NCI-H526 (cell line): Measurements from ENCODE around the gene MT1X.

Experiments
- DNase-seq, 2 experiments: peaks; one replicate each; lab custom pipeline; 2025; lab: John Stamatoyannopoulos, UW

The MT1X gene

DNA sequence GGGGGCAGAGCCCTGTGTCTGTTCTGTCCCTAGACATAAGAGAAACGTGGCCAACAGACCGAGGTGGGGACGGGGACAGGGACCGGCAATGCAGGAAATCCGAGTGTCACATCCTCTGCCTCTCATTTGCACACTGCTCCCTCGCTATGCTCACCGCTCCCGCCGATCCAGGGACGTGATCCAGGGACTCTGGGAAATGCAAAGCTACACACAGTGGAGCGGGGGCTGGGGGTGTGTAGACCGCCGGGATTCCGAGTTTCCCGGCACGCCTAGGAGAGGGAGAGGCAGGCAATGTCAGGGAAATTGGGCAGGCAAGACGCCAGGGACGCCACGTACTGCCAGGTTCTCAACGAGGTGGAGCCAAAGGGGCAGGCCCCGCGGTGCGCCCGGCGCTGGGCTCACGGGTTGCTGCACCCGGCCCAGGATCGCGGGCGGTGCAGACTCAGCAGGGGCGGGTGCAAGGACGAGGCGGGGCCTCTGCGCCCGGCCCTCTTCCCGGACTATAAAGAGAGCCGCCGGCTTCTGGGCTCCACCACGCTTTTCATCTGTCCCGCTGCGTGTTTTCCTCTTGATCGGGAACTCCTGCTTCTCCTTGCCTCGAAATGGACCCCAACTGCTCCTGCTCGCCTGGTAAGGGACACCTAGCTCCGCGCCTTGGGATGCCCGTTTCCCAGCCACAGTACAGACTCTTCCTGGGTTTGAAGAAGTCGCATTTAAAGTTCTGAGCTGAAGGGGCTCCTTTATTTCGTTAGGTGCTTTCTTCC lies at the start of gene MT1X:
Gene MT1X, plus strand, starts transcription at position 532 of the 764 bp plus-strand sequence. Its CDS starts 71 bp downstream, at position 603.
- peak; percentile 71 to 92 for DNase-seq

DNA sequence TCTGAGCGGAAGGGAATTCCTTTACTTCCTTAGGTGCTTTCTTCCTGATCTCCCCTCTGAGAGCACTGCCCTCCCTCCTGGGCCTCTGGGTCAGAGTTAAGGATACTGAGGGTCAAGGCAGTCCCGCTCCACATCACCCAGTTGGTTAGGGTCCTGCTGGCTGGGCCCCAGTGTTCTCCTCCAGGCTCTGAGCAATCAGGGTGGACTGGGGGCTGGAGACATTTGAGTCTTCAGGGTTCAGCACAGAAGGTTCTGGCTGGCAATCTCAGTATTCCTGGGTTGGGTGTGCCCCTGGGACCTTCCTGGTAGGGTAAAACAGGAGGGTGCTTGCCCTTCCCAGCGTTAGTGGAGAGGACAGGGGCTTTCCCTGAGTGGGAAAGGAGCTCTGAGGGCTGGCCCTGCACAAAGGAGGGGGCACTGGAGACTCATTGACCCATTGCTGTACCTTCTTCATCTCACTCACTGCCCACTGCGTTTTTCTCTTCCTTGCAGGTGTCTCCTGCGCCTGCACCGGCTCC lies 49.4 kb upstream of the MT1X start:
- DNase-seq = no peak

DNA sequence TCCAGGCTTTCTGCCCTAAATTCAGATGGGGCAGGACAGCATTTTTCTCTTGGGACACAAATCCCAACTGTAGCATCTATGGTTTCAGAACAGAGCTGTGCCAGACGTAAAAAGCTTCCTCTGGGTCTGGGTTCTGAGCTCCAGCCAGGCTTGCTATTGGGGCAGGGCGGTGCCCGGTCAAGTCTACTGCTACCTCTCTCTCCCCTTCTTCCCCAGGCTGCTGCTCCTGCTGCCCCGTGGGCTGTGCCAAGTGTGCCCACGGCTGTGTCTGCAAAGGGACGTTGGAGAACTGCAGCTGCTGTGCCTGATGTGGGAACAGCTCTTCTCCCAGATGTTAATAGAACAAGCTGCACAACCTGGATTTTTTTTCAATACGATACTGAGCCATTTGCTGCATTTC lies 48.7 kb upstream of the MT1X start:
- DNase-seq = no peak

DNA sequence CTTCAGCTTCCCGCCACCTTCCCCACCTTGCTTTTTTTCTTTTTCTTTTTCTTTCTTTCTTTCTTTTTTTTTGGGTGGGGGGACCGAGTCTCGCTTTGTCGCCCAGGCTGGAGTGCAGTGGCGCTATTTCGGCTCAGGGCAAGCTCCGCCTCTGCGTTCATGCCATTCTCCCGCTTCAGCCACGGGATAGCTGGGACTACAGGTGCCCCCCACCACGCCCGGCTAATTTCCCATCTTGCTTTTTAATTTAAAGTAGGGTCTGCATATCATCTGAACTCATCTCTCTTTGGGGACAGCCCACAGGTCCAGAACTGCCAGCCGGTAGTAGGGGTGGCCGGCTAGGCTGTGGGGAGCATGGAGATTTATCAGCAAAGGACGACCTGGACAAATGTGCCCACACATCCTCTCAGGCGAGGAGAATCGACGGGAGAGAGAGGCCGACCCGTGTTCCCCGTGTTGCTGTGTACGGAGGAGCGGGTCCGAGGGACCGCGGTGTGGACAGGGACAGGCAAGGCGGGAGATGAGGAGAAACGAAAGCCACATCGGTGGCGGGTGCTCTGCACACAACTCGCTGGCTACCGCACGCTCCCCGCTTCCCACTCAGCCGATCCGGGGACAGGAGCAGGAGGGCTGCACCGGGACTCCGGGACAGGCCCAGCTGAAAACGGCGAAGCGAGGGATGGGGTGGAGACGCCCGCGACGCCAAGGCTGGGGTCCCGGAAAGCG lies 47.4 kb upstream of the MT1X start:
- DNase-seq = no peak

DNA sequence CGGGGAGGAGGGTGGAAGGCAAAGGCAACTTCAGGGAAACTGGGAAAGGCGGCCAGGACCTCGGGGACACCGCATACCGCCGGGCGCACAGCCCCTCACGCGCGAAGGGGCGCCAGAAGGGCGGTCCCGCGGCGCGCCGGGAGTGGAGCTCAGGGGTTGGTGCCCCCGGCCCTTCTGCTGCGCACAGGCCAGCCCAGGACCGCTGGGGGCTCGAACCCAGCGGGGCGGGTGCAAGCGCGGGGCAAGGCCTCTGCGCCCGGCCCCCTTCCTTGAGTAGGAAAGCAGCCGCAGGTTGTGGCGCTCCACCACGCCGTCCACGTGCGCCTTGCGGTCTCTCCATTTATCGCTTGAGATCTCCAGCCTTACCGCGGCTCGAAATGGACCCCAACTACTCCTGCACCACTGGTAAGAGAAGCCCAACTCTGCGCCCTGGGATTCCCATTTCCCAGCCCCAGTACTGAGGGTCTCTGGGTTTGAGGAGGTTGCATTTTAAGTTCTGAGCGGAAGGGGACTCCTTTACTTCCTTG lies 46.8 kb upstream of the MT1X start:
- DNase-seq = no peak

DNA sequence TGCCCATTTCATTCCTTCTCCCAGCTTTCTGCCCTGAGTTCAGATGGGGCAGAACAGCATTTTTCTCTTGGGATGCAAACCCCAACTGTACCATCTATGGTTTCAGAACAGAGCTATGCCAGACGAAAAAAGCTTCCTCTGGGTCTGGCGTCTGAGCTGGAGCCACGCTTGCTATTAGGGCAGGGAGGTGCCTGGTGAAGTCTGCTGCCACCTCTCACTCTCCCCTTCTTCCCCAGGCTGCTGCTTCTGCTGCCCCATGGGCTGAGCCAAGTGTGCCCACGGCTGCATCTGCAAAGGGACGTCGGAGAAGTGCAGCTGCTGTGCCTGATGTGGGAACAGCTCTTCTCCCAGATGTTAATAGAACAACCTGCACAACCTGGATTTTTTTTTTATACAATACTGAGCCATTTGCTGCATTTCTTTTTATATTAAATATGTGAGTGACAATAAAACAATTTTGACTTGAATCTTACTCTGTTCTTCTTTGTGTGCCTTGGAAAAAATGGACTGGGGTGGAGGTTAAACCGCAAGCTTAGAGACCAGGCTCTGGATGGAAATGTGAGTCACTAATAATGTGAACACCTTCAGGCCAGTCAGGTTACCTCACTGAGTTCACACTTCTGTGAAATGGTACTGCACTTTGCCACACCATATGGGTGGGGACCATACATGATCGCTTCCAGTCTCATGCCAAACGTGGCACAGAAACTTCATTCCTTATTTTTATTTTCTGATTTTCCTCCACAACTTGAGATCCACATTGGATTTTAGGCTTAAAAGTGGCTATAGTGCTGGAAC lies 45.5 kb upstream of the MT1X start:
- no peak for DNase-seq

DNA sequence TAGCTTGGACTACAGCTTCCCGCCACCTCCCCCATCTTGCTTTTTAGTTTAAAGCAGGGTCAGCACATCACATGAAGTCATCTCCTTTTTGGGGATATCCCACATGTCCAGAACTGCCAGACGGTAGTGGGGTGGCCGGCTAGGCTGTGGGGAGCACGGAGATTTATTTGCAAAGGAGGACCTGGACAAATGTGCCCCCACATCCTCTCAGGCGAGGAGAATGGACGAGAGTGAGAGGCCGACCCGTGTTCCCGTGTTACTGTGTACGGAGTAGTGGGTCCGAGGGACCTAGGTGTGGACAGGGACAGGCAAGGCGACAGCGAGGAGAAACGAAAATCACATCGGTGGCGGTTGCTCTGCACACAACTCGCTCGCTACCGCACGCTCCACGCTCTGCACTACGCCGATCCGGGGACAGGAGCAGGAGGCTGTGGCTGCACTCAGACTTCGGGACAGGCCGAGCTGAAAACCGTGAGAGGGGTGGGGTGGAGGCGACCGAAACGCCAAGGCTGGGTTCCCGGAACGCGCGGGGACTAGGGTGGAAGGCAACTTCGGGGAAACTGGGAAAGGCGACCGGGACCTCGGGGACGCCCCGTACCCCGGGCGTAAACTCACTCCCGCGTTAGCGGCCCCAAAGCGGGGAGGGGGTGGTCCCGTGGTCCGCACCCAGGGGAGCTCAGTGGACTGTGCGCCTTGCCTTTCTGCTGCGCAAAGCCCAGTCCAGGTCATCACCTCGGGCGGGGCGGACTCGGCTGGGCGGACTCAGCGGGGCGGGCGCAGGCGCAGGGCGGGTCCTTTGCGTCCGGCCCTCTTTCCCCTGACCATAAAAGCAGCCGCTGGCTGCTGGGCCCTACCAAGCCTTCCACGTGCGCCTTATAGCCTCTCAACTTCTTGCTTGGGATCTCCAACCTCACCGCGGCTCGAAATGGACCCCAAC lies 44.2 kb upstream of the MT1X start, which contains the start of gene MT1A:
Gene MT1A, plus strand, starts transcription at position 853 of the 937 bp plus-strand sequence. Its CDS starts 73 bp downstream, at position 926.
- peak in 1 of 2 experiments; percentile 43 for DNase-seq

DNA sequence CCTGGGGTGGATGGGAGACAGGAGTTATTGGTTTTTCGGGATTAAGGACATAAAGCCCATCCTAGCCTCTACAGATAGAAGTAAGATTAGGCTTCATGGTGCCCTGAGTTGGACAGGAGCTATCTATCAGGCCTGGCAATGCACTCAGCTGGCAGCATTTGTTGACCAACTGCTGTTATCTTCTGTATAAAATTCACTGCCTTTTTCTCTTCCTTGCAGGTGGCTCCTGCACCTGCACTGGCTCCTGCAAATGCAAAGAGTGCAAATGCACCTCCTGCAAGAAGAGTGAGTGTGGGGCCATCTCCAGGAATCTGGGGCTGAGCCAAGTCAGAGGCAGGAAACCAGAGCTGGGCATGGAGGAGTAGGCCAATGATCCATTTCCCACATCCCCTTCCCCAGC lies 43.2 kb upstream of the MT1X start:
- DNase-seq = no peak

DNA sequence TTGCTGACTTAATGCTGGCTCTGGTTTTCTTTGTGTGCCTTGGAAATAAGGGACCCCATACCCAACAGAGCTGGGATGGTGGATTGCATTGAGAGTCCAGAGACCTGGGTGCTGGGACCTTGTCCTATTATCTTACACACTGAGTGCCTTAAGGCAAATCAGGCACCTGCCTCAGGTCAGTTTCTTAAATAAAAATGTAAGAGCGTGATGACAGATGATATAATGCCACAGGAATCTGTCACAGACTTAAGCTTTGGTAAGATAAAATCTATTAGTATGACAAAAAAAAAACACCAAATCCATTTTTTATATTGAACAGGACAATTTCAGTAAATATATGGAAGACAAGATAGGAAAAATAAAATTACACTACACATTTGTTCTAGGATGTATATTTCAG lies 42.2 kb upstream of the MT1X start:
- DNase-seq = no peak

DNA sequence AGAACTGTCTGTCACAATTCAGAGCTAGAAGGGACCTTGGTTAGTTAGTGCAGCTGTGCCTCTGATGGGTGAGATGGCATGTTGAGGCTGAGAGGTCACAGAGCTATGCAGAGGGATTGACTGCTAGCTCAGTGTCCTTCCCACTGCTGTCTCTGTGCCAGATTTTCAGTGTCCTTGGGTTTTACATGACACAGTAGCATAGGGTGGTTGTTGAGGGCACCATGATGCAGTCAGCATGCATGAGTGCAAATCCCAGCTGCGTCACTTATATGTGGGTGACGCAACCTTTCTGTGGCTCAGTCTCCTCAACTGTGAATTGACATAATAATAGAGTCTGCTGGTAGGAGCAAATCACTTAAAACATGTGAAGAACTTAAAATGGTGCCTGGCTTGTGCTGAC lies 41.1 kb upstream of the MT1X start:
- no peak for DNase-seq

DNA sequence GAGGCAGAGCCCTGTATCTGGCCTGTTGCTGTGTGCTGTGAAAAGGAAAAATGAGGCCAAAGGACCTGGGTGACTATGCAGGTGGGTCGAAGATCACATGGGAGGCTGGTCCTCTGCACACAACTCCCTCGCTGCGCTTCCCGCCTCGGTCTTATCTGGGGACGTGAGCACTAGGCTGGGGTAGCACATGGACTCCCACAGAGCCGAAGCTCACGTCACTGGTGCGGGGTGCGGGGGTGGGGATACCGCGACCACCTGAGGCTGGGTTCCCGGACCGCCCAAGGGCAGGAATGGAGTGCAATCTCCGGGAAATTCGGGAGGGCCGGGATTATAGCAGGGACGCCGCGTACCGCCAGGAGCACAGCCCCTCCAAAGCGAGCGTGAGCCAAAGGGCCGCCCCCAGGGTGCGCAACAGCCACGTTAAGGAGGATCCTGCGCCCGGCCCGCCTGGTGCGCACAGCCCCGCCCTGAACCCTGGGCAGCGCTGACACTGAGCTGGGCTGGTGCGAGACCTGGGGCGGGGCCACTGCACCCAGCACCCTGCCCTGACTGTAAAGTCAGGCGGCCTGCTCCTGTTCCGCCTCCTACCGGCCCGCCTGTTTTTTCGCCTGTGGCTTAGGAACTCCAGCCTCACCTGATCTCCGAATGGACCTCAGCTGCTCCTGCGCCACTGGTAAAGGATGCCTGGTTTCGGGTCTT lies 39.0 kb upstream of the MT1X start:
- no peak for DNase-seq

DNA sequence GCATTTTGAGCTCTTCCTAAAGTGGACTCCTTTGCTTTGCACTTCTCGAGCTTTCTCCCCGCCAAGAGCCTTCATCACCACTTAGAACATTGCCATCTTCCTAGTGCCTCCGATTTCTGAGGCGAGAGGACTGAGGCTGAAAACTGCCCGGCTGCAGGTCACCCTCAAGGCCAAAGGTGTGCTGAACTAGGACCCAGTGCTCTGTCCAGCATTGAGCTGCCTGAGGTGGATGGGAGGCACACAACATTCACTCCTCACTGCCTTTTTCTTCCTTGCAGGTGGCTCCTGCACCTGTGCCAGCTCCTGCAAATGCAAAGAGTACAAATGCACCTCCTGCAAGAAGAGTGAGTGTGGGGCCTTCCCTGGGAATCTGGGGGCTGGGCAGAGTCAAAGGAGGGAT lies 38.4 kb upstream of the MT1X start:
- DNase-seq = no peak

DNA sequence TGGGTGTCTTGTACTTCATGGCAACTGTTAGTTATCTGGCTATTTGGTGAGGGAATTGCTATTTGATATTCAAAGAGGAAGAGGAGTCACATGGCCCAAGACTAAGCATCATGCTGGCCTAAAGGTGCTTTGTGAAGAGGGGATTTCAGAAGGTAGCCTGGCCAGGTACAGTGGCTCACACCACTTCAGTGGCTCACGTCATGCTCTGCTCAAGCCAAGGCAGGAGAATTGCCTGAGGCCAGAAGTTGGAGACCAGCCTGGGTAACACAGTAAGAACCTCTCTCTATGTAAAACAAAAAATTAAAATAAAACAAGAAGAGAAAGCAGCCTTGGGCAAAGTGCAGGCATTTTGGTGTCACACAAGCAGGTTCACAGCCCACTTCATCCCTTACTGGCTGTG lies 37.0 kb upstream of the MT1X start:
- DNase-seq = no peak

DNA sequence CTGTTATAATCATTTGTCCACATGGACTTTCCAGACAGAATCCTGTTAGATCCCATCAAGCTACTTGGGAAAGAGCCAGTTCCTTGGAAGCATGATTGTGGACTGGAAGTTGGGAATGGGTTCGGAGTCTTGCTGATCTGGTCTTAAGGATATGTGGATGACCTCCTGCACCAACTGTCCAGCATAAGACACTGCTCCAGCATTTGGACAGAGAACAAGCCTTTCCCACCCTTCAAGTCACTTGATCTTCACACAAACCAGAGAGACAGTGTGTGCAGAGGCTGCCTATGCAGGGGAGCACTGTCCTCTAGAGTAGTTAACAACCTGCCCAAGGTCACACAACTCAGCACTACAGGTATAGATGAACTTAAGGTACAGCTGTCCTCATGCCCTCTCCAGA lies 36.4 kb upstream of the MT1X start:
- no peak for DNase-seq

DNA sequence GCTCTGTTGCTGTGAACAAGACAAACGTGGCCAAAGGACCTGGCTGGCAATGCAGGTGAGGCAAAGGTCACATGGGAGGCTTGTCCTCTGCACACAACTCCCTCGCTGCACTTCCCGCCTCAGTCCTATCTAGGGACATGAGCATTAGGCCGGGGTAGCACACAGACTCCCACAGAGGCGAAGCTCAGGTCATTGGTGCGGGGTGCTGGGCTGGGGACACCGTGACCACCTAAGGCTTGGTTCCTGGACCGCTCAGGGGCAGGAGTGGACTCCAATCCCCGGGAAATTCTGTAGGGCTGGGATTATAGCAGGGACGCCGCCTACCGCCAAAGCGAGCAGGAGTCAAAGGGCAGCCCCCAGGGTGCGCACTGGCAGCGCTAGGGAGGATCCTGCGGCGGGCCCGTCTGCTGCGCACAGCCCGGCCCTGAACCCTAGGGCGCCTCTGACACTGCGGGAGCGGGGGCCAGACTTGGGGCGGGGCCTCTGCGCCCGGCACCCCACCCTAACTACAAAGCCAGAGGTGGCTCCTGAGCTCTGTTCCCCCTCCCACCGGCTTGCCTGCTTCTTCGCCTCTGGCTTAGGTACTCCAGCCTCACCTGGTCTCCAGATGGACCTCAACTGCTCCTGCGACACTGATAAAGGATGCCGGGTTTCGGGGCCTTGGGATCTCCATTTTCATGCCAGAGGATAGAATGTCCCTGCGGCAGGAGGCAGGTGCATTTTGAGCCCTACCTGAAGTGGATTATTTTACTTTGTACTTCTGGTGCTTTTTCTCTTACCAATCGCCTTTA lies 34.4 kb upstream of the MT1X start:
- DNase-seq = no peak

DNA sequence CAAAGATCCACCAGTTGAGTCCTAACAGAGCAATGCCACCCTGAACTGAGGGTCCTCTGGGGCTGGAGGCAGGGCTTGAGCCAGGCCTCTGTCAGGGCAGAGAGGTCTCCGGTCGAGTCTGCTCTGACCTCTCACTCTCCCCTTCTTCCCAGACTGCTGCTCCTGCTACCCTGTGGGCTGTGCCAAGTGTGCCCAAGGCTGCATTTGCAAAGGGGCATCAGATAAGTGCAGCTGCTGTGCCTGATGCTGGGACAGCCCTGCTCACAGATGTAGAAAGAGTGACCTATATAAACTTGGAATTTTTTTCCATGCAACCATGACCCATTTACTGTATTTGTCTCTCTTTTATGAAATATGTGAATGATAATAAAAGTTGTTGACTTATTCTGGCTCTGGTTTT lies 33.0 kb upstream of the MT1X start:
- DNase-seq = no peak

DNA sequence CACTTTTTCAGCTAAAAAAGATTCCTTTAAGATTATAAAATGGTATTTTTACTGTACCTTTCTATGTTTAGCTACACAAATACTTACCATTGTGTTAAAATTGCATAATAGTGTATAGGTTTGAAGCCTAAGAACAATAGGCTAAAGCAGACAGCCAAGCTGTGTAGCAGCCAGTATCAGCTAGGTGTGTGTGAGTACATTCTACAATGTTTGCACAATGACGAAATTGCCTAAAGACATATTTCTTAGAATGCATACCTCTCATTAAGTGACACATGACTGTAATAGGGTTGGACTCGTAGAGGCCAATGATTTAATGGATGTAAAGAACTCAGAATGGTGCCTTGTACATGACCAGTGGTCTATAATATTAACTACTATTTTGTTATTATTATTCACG lies 32.5 kb upstream of the MT1X start:
- no peak for DNase-seq

DNA sequence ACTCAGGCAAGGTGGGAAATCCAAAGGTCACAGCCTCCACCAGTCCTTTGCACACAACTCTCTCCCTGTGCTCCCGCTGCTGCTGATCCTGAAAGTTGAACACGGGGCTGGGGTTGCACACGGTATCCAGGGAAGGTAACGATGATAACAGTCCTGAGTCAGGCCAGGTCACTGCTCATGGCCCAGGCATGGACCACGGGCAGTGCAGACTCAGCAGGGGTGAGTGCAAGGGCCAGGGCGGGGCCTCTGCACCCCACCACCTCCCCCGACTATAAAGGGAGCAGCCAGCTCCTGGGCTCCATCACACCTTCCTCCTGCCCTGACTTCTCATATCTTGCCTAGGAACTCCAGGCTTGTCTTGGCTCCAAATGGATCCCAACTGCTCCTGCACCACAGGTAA lies 30.7 kb upstream of the MT1X start, which contains the start of gene MT1B:
Gene MT1B, plus strand, starts transcription at position 301 of the 400 bp plus-strand sequence. Its CDS starts 68 bp downstream, at position 369.
- no peak for DNase-seq

DNA sequence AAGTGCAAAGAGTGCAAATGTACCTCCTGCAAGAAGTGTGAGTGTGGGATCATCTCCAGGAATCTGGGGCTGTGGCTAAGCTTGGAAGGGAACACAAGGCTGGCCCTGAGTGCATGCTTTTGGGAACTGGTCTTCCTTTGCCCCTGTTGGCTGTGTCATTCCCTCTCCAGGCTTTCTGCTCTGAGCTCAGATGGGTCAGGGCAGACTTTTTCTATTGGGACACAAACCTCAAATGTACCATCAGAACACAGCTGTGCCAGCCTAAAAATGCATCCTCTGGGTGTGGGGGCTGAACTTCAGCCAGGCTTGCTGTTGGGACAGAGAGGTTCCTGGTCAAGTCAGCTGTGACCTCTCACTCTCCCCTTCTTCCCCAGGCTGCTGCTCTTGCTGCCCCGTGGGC lies 29.7 kb upstream of the MT1X start:
- no peak for DNase-seq
